GM18526 (cell line): Measurements from ENCODE around the gene FTHL17.

ENCODE experiments used
- POLR2A ChIP-seq: IDR thresholded peaks from 3 replicates; pipeline ENCODE4 v1.6.1; 2011; ENCODE audit not compliant: insufficient read length; ENCODE audit errors: extremely low read depth

The FTHL17 gene

DNA sequence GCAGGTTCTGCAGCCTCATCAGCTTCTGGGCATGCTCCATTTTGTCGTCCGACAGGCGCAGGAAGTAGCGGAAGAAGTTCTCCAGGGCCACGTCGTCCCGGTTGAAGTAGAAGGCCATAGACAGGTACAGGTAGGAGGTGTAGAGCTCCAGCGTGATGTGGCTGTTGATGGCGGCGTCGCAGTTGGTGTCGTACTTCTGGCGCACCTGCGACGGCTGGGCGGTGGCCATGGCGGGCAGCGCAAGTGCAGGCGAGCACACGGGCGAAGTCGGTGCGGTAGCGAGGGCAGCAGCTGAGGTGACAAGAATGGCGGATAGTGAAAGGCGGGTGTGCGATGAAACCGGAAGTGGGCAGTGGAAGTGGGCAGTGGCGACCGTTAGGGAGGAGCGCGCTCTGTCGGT lies at the start of gene FTHL17:
Gene FTHL17 (minus strand): TSS at position 317 of the 400 bp plus-strand sequence. CDS start 88 bp downstream, at position 229.
- no peak for TF ChIP-seq POLR2A

DNA sequence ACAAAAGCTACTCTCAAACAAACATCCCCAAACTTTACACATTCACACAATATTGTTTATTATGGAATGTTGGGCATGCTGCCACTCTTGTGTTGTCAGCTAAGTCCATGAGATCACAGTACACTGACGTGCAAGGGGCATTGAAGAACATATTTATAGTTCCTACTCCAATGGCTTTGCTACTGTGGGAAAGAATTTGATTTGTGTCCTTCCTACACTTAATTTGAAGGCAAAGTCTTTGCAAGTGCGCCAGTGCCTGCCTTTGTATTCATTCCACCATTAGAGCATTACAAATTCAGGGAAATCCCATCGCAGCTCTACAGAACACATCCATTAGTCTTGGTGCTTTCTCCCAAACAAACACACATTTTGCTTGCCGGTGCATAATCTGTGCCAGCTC lies 45.4 kb upstream of the FTHL17 start:
- no peak for TF ChIP-seq POLR2A

GRCh38 chrX:31115398-31115797 lies 43.6 kb upstream of the FTHL17 start:
- no peak for TF ChIP-seq POLR2A

- no peak for TF ChIP-seq POLR2A
Observed at GRCh38 chrX:31114858-31115257, 43.0 kb upstream of the FTHL17 start.

DNA sequence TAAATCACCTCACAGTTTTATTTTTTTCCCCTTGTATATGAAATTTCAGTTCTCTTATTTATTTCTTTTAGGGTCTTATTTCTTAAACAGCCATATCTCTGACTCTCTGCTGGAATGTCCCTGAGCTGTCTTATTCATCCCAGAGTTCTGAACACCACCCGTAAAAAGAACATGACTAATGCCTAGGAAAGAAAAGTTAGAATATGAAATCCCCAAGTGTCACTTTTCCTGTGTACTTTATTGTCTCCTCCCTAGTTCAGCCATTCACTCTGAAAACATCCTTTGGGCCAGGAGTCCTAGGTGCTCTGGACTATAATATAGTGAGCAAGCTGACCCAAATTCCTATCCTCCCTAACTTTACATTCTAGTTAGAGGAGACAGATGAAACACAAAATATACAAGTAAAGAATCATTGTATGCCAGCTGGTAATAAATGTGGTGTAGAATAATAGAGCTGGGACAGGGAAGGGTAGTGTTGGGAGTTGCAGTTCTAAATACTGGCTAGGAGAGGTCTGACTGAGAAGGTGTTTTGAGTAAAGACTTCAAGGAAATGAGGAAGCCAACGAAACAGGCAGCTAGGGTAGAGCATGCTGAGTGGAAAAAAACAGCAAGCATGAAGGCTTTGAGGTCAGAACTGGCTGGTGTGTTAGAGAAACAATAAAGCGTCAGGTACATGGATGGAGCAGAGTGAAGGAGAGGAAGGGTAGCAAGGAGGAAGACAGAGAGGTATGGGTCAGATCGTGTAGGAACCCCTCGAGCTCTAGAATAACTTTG lies 40.6 kb upstream of the FTHL17 start:
- no peak for TF ChIP-seq POLR2A

- TF ChIP-seq POLR2A, result no peak
Observed at GRCh38 chrX:31110657-31111056, 38.8 kb upstream of the FTHL17 start.

DNA sequence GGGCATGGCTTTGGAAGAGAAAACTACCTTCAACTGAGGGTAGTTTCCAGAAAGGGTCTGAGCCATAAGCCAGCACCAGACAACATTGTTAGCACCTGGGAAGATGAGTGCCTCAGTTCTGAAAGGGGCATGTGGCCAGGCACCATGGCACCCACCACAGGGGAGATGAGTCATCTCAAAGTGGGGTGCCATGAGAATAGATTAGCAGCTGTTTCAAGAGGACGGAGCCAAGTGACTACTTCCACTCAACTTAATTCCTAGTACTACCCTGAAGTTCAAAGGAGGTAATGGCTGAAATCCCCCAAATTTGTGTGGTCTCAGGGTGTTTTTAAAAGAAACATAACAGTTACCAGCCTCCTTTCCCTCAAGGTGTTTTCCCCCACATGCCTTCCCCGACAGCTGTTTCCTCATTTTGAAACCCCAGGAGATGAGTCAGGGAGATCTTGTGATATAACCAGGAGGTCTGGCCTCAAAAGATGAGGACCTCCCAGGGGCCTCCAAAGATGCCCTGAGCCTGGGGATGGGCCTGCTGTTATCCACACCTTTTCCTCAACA lies 27.8 kb upstream of the FTHL17 start:
- no peak for TF ChIP-seq POLR2A

DNA sequence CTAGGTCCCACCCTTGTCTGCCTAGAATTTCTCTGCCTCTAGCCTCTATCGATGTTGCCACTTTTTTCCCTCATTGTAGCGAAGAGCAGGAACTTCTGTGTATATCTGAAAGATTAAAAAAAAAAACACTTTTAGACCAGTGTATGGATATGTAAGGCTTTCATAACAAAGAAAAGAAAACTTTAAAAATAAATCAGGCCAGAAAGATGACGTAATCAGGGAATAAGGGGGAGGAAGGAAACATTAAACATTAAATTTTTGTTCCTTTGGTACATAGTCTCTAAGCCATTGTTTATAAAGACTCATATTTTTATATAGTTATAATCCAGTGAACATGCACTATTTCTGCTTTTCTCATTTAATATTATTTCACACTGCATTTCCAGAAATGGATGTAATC lies 26.2 kb upstream of the FTHL17 start:
- no peak for TF ChIP-seq POLR2A

DNA sequence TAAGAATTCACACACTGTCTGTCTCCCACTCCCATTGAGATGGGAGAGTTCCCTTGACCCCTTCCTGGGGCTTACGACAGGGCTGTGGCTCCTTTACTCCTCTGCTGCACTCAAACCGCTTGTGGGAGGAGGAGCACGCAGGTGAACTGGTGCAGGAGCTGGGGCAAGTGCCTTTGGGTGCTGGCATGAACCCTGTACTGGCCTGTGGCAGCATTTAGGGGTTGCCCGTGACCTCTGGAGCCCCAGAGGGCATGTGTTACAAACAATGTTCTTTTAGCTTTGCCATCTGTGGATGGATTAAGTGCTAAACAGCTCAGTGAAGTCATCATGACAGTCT lies 21.8 kb upstream of the FTHL17 start:
- no peak for TF ChIP-seq POLR2A

- TF ChIP-seq POLR2A, result no peak
Observed at GRCh38 chrX:31092970-31093638, 21.3 kb upstream of the FTHL17 start.

- no peak for TF ChIP-seq POLR2A
Observed at GRCh38 chrX:31092476-31092875, 20.6 kb upstream of the FTHL17 start.

- no peak for TF ChIP-seq POLR2A
Observed at GRCh38 chrX:31091819-31092218, 20.0 kb upstream of the FTHL17 start.

DNA sequence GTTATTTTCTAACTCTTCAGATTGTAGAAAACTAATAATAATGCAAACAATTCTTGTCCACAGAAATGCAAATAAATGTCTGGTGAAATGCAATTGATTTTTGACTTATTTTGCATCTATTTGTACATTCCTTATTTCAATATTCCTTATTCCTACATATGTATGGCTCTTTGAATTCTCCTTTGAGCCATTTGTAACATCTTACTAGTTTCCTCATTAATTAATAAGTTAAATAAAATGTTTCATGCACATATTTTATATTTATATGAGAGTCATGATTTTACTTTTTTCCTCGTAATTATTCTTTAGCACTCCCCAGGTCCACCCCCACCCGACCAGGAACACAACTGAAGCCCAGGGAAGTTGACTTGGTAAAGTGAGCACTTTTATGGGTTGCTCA lies 2.7 kb upstream of the FTHL17 start:
- TF ChIP-seq POLR2A, result no peak

- TF ChIP-seq POLR2A, result no peak
Observed at GRCh38 chrX:31071262-31071661, 579 bp downstream of the FTHL17 start.

- TF ChIP-seq POLR2A, result no peak
Observed at GRCh38 chrX:31070057-31070468, 1.8 kb downstream of the FTHL17 start.

DNA sequence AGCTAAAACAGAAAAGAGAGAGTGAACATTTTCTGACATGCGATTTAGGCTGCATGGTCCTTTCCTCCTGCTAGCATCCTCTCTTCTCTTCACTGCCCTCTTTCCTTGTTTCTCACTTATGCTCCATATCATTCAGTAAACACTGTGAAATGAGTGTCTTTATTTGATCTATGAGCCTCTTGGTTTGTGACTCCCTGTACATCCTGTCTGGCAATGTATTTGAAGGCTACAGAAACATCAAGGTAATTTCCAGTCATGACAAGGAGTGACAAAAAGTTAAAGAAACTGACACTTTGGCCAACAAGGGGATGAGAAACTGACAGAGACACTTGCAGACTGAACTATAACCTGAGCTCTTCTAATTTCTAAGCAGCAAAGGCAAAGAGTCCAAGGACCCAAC lies 8.7 kb downstream of the FTHL17 start:
- no peak for TF ChIP-seq POLR2A
